T-helper 2 cell treated with Interferon-gamma antibody and Interleukin-4, amounts not matched to agents 5 μg/mL and 100 μg/mL, for 36 hours (primary cell): ENCODE results near the gene MIB1.
A peak's percentile ranks its signal among the peaks of the same experiment; 100 is the strongest.

Source experiments
- DNase-seq: peaks from one replicate; pipeline ENCODE4 v3.0.0; 2021; ENCODE audit warnings: low spot score
- H3K27ac Mint-ChIP-seq: one replicate; pipeline ENCODE4 v1.8.0; 2021; ENCODE audit warnings: mild to moderate bottlenecking, mixed read lengths
- H3K27me3 Mint-ChIP-seq: one replicate; pipeline ENCODE4 v1.8.0; 2021; ENCODE audit warnings: low read depth, mixed read lengths
- H3K36me3 Mint-ChIP-seq: one replicate; pipeline ENCODE4 v1.8.0; 2021; ENCODE audit warnings: low read depth, mixed read lengths
- H3K4me1 Mint-ChIP-seq: one replicate; pipeline ENCODE4 v1.8.0; 2021; ENCODE audit warnings: low read depth, mixed read lengths
- H3K4me3 Mint-ChIP-seq: one replicate; pipeline ENCODE4 v1.8.0; 2022; ENCODE audit warnings: mild to moderate bottlenecking, moderate library complexity, mixed read lengths
- H3K9me3 Mint-ChIP-seq: one replicate; pipeline ENCODE4 v1.8.0; 2021; ENCODE audit warnings: mixed read lengths

Gene MIB1

GRCh38 chr18:21853016-21853415 is 112.4 kb downstream of the MIB1 start:
- H3K36me3 Mint-ChIP-seq, result peaks cover 20% of the 10 kb centered on the region
- DNase-seq, result no peak
- no peaks in the 10 kb centered on the region for H3K27me3 Mint-ChIP-seq
- H3K9me3 Mint-ChIP-seq, result no peaks in the 10 kb centered on the region
- no peak overlapping the region for H3K4me3 Mint-ChIP-seq
- peaks cover 9% of the 10 kb centered on the region for H3K4me1 Mint-ChIP-seq
- H3K27ac Mint-ChIP-seq, result peak overlapping the region; percentile 4

DNA sequence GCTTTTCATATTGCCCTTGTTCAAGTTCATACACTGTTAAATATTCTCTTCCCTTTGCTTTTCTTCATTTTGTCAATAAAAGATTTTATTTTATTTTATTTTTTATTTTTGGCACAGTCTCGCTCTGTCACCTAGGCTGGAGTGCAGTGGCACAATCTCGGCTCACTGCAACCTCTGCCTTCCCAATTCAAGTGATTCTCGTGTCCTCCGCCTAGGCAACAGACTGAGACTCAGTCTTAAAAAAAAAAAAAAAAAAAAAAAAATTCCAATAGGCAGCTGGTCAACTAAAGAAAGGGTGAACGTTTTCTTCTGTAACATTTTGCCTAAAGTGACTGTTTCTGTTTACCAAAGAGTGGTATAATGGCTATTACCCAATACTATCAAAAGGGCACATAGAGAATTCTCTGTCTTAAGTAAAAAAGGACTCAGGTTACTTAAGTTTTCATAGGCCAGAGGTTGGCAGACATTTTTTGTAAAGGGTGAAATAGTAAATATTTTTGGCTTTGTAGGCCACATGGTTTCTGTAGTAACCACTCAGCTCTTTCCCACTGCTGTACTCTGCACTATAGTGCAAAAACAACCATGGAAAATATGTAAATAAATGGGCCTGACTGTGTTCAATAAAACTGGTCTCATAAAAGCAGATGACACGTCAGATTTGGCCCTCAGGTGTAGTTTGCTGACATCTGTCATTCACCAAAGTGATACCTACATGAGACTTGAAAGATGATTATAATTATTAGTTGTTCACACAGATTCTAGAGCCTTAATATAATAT is 113.4 kb downstream of the MIB1 start:
- Mint-ChIP-seq H3K27me3 (no peaks in the 10 kb centered on the region), H3K36me3 (peaks cover 16% of the 10 kb centered on the region), H3K4me1 (peaks cover 9% of the 10 kb centered on the region), H3K4me3 (no peak overlapping the region), H3K27ac (no peak overlapping the region), H3K9me3 (no peaks in the 10 kb centered on the region)
- DNase-seq, result no peak

DNA sequence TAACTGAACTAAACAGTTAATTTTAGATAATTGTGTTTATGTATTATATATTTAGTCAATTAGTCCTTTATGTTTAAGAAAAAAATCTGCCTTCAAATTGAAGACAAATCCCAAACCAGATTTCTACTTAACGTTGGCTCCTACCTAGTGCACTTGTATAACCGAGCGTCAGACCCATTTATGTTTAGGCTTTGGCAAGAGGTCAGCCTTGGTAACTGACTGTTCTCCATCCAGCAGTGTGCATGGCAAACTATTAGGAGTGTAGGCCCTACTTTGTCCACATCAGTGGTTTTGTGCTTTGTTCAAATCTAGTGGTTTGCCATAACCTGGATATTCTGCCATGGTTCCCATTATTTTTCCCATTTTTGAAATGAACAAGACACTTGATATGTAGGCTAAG is 114.8 kb downstream of the MIB1 start:
- H3K27me3 Mint-ChIP-seq, result no peaks in the 10 kb centered on the region
- H3K4me3 Mint-ChIP-seq, result no peak overlapping the region
- no peak overlapping the region for H3K27ac Mint-ChIP-seq
- H3K36me3 Mint-ChIP-seq, result peaks cover 15% of the 10 kb centered on the region
- DNase-seq, result no peak
- H3K4me1 Mint-ChIP-seq, result peaks cover 9% of the 10 kb centered on the region
- H3K9me3 Mint-ChIP-seq, result no peaks in the 10 kb centered on the region

GRCh38 chr18:21857871-21858270 is 117.3 kb downstream of the MIB1 start:
- no peaks in the 10 kb centered on the region for H3K9me3 Mint-ChIP-seq
- peaks cover 21% of the 10 kb centered on the region for H3K36me3 Mint-ChIP-seq
- no peaks in the 10 kb centered on the region for H3K27me3 Mint-ChIP-seq
- H3K27ac Mint-ChIP-seq, result no peak overlapping the region
- peaks cover 3% of the 10 kb centered on the region for H3K4me1 Mint-ChIP-seq
- H3K4me3 Mint-ChIP-seq, result no peak overlapping the region
- no peak for DNase-seq

DNA sequence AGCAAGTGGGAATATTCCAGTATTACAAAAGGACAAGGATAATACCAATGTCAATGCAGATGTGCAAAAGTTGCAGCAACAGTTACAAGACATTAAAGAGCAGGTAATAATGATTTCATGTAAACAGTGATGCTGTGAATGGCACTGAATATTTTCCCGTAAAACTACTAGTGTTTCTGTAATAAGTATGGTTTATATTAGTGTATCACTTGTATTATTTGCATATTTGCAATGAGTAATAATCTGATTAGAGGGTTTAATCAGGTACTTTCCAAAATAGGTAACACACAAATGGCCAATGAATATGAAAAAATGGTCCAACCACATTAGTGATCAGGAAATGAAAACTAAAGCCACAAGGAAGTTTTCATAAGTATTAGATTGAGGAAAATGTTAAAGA is 118.0 kb downstream of the MIB1 start:
- H3K27ac Mint-ChIP-seq, result no peak overlapping the region
- no peaks in the 10 kb centered on the region for H3K9me3 Mint-ChIP-seq
- no peak overlapping the region for H3K4me3 Mint-ChIP-seq
- no peaks in the 10 kb centered on the region for H3K27me3 Mint-ChIP-seq
- H3K4me1 Mint-ChIP-seq, result no peaks in the 10 kb centered on the region
- no peak for DNase-seq
- peaks cover 26% of the 10 kb centered on the region for H3K36me3 Mint-ChIP-seq

- no peak for DNase-seq
- no peak overlapping the region for H3K4me3 Mint-ChIP-seq
- H3K9me3 Mint-ChIP-seq, result no peaks in the 10 kb centered on the region
- H3K27me3 Mint-ChIP-seq, result no peaks in the 10 kb centered on the region
- no peak overlapping the region for H3K27ac Mint-ChIP-seq
- H3K36me3 Mint-ChIP-seq, result peaks cover 26% of the 10 kb centered on the region
- no peaks in the 10 kb centered on the region for H3K4me1 Mint-ChIP-seq
Measured at GRCh38 chr18:21864386-21864785, 123.8 kb downstream of the MIB1 start.

DNA sequence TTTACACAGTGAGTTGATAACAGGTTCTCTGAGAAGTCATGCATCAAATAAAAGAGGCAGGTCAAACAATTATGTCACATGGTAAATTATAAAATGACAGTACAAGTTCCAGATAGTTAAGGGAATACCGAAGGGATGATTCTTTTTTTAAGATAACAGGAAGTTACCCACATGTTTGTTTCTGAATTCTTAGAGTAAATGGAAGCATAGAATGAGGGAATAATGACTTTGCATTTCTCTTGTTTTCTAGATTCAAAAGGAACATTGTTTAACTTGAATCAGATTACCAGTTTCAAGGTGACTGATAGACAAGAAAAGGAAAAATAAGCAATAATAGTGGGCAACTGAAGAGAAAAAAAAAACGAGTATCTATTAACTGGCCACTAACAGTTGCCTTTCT is 124.5 kb downstream of the MIB1 start:
- H3K4me3 Mint-ChIP-seq, result no peak overlapping the region
- DNase-seq, result no peak
- H3K9me3 Mint-ChIP-seq, result no peaks in the 10 kb centered on the region
- no peak overlapping the region for H3K27ac Mint-ChIP-seq
- H3K36me3 Mint-ChIP-seq, result peaks cover 25% of the 10 kb centered on the region
- H3K27me3 Mint-ChIP-seq, result no peaks in the 10 kb centered on the region
- H3K4me1 Mint-ChIP-seq, result no peaks in the 10 kb centered on the region

DNA sequence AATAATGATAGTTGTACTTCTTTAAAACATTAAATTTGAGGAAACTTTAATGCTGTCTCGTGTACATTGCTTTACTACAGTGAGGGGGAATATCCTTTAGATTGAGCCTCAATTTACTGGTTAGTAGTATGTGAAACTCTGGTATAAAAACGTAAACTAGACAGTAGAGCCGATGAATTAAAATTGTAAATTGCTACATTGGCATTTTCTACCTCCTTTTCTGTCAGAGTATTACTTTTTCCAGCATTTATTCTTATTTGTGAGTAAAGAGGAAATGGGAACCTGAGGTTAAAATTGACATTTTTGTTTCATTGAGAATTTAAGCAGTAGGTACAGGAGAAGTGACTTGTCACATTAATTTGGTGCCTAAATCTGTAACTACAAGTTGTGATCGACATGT is 128.2 kb downstream of the MIB1 start:
- no peak for DNase-seq
- H3K4me1 Mint-ChIP-seq, result no peaks in the 10 kb centered on the region
- H3K9me3 Mint-ChIP-seq, result no peaks in the 10 kb centered on the region
- peaks cover 16% of the 10 kb centered on the region for H3K36me3 Mint-ChIP-seq
- no peak overlapping the region for H3K27ac Mint-ChIP-seq
- no peak overlapping the region for H3K4me3 Mint-ChIP-seq
- H3K27me3 Mint-ChIP-seq, result no peaks in the 10 kb centered on the region

- no peak overlapping the region for H3K4me3 Mint-ChIP-seq
- H3K9me3 Mint-ChIP-seq, result no peaks in the 10 kb centered on the region
- no peak for DNase-seq
- no peak overlapping the region for H3K27ac Mint-ChIP-seq
- no peaks in the 10 kb centered on the region for H3K4me1 Mint-ChIP-seq
- H3K27me3 Mint-ChIP-seq, result no peaks in the 10 kb centered on the region
- H3K36me3 Mint-ChIP-seq, result no peaks in the 10 kb centered on the region
Measured at GRCh38 chr18:21889570-21889969, 149.0 kb downstream of the MIB1 start.

- Mint-ChIP-seq H3K27me3 (peaks cover 3% of the 10 kb centered on the region), H3K4me3 (no peak overlapping the region), H3K9me3 (no peaks in the 10 kb centered on the region), H3K27ac (no peak overlapping the region), H3K4me1 (peaks cover 2% of the 10 kb centered on the region), H3K36me3 (no peaks in the 10 kb centered on the region)
- no peak for DNase-seq
Measured at GRCh38 chr18:21894619-21895367, 154.2 kb downstream of the MIB1 start.

DNA sequence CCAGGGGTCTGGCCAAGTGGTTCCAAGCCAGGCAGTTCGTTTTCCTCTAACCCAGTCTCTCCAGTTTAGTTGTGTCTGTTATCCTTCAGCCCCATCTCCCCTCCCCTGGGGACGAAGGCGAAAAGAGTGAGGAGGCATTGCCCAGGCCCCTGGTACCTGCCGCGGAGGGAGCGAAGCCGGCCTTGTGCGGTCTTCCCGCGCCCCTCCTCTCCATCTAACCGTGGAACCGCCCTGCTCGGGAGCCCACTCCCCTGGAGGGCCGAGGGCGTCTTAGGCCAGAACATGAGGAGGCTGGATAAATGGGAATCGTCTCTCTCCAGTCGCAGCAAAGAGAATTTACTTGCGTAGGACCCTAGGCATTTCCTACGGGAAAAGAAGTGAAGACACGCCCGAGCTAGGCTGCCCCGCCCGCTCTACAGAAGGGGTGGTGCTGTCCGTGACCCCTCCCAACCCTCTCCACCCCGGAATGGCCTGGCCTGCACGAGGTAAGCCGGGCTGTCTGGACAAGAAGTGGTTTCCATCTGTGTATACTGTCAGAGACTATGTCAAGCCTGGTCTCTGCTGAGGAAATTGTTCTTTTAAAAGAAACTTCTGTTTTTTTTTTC is 156.2 kb downstream of the MIB1 start:
- peaks cover 2% of the 10 kb centered on the region for H3K4me1 Mint-ChIP-seq
- H3K27me3 Mint-ChIP-seq, result peaks cover 3% of the 10 kb centered on the region
- H3K27ac Mint-ChIP-seq, result no peak overlapping the region
- no peak for DNase-seq
- H3K9me3 Mint-ChIP-seq, result no peaks in the 10 kb centered on the region
- no peaks in the 10 kb centered on the region for H3K36me3 Mint-ChIP-seq
- no peak overlapping the region for H3K4me3 Mint-ChIP-seq

GRCh38 chr18:21897811-21898210 is 157.2 kb downstream of the MIB1 start:
- H3K27ac Mint-ChIP-seq, result no peak overlapping the region
- H3K27me3 Mint-ChIP-seq, result peaks cover 3% of the 10 kb centered on the region
- no peak overlapping the region for H3K4me3 Mint-ChIP-seq
- H3K36me3 Mint-ChIP-seq, result no peaks in the 10 kb centered on the region
- peak; percentile 6 for DNase-seq
- peaks cover 2% of the 10 kb centered on the region for H3K4me1 Mint-ChIP-seq
- H3K9me3 Mint-ChIP-seq, result no peaks in the 10 kb centered on the region

DNA sequence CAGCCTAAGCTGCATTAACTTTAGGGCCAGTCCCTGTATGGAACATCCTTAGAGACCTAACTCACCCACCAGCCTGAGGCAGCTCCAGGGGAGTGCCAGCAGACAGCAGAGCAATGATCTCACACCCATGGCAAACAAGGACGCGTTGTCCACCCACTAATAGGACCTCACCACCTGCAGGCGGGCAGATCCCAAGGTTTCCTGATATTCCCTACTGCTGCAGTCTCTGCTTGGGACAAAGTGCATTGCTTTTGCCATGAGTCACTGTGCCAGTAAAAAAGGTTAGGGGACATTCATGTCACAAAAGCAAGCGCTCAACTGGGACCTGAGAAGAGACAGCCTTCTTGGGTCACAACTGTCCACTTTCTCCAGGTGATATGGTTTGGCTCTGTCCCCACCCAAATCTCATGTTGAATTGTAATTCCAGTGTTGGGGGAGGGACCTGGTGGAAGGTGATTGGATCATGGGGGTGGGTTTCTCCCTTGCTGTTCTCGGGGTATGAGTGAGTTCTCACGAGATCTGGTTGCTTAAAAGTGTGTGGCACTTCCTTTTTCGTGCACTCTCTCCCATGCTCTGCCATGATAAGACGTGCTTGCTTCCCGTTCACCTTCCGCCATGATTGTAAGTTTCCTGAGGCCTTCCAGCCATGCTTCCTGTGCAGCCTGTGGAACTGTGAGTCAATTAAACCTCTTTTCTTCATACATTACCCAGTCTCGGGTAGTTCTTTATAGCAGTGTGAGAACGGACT is 160.2 kb downstream of the MIB1 start:
- Mint-ChIP-seq H3K27me3 (peaks cover 3% of the 10 kb centered on the region), H3K27ac (no peak overlapping the region), H3K36me3 (no peaks in the 10 kb centered on the region), H3K4me3 (no peak overlapping the region), H3K4me1 (peaks cover 2% of the 10 kb centered on the region), H3K9me3 (no peaks in the 10 kb centered on the region)
- DNase-seq, result no peak
